IMR-90 (cell line): ENCODE measurements around the gene STK17B. TPM values are rescaled to one million over a fixed set of nuclear protein-coding genes. Genes with fewer than 3 reads are reported as not detected.

Experiments
- ATAC-seq: fragments of 200-7000 bp; cut with Tn5 transposase; 2 replicates; pipeline ENCODE4 v1.9.1; 2020; ENCODE audit warnings: low read depth, mild to moderate bottlenecking, moderate library complexity
- BruUV-seq: library from RNA; stranded (reverse); fragments of 400-500 nt; replicated peaks from 2 replicates; lab custom pipeline; 2021; lab: Mats Ljungman, UMichigan
- CTCF ChIA-PET: fragments of 300-600 bp; formaldehyde crosslinking; extraction: SDS; loops from one replicate; lab custom pipeline; 2021; ENCODE audit warnings: antibody characterized with exemption; lab: Yijun Ruan, JAX
- POLR2A ChIA-PET: fragments of 300-600 bp; sonication (Branson Sonifier 250); formaldehyde crosslinking; loops from one replicate; lab custom pipeline; 2022; ENCODE audit warnings: antibody characterized with exemption; ENCODE audit not compliant: unreplicated experiment; lab: Charles Lee
- DNase-seq: peaks from one replicate; pipeline ENCODE4 v3.0.0; 2013
- H2AFZ ChIP-seq: replicated peaks from 2 replicates; pipeline ENCODE3; 2013; ENCODE audit warnings: low read length, mild to moderate bottlenecking; ENCODE audit not compliant: poor library complexity
- H2AK5ac ChIP-seq: 2 replicates; pipeline ENCODE4 v1.6.1; 2013; ENCODE audit warnings: low read depth, low read length, inconsistent platforms
- H2AK9ac ChIP-seq: replicated peaks from 2 replicates; pipeline ENCODE3; 2013; ENCODE audit warnings: mild to moderate bottlenecking, low read depth, low read length, moderate library complexity; ENCODE audit not compliant: poor library complexity
- H2BK120ac ChIP-seq: 2 replicates; pipeline ENCODE4 v1.6.1; 2013; ENCODE audit warnings: low read depth, low read length, inconsistent platforms
- H2BK15ac ChIP-seq: 3 replicates; pipeline ENCODE4 v1.6.1; 2013; ENCODE audit warnings: low read depth, low read length, inconsistent platforms
- H2BK20ac ChIP-seq: 2 replicates; pipeline ENCODE4 v1.6.1; 2013; ENCODE audit warnings: low read depth, mild to moderate bottlenecking, inconsistent platforms, low read length, moderate library complexity
- H2BK5ac ChIP-seq: 2 replicates; pipeline ENCODE4 v1.6.1; 2013; ENCODE audit warnings: mild to moderate bottlenecking, low read depth, low read length, inconsistent platforms; ENCODE audit not compliant: poor library complexity, severe bottlenecking
- H3K14ac ChIP-seq: replicated peaks from 2 replicates; pipeline ENCODE4 v1.6.1; 2013; ENCODE audit warnings: low read depth, low read length, inconsistent platforms
- H3K18ac ChIP-seq: 2 replicates; pipeline ENCODE4 v1.6.1; 2013; ENCODE audit warnings: low read depth, low read length, control low read depth
- H3K23ac ChIP-seq: 2 replicates; pipeline ENCODE4 v1.6.1; 2013; ENCODE audit warnings: low read depth, low read length, inconsistent platforms
- H3K27ac ChIP-seq: 2 replicates; pipeline ENCODE4 v1.5.1; 2013; ENCODE audit warnings: mild to moderate bottlenecking, control low read depth, low read length; ENCODE audit not compliant: insufficient read depth
- H3K27me3 ChIP-seq: 2 replicates; pipeline ENCODE4 v1.6.1; 2013; ENCODE audit warnings: low read length; ENCODE audit not compliant: control insufficient read depth, insufficient read depth
- H3K36me3 ChIP-seq: 2 replicates; pipeline ENCODE4 v1.6.1; 2013; ENCODE audit warnings: low read length, mixed read lengths; ENCODE audit not compliant: control insufficient read depth, insufficient read depth
- H3K4ac ChIP-seq: 2 replicates; pipeline ENCODE4 v1.6.1; 2013; ENCODE audit warnings: low read depth, low read length, inconsistent platforms
- H3K4me1 ChIP-seq: 2 replicates; pipeline ENCODE4 v1.6.1; 2013; ENCODE audit warnings: low read length, mixed read lengths; ENCODE audit not compliant: control insufficient read depth, insufficient read depth
- H3K4me2 ChIP-seq: 2 replicates; pipeline ENCODE4 v1.6.1; 2013; ENCODE audit warnings: low read depth, mild to moderate bottlenecking, control low read depth, low read length, moderate library complexity
- H3K4me3 ChIP-seq: 2 replicates; pipeline ENCODE4 v1.5.1; 2013; ENCODE audit warnings: low read depth, mild to moderate bottlenecking, control low read depth, low read length, moderate library complexity; ENCODE audit not compliant: insufficient read depth
- H3K56ac ChIP-seq: 2 replicates; pipeline ENCODE4 v1.6.1; 2013; ENCODE audit warnings: low read length, inconsistent platforms; ENCODE audit not compliant: insufficient read depth; ENCODE audit errors: extremely low read depth
- H3K79me1 ChIP-seq, 2 experiments: 2 replicates each; pipeline ENCODE4 v1.6.1; 2013; ENCODE audit warnings: low read length in 2 of 2, inconsistent platforms in 1 of 2, low read depth in 1 of 2
- H3K9ac ChIP-seq: 2 replicates; pipeline ENCODE4 v1.6.1; 2013; ENCODE audit warnings: low read depth, low read length, control low read depth
- H3K9me1 ChIP-seq: 2 replicates; pipeline ENCODE4 v1.6.1; 2013; ENCODE audit warnings: low read length, inconsistent platforms; ENCODE audit not compliant: insufficient read depth
- H3K9me3 ChIP-seq: 2 replicates; pipeline ENCODE4 v1.6.1; 2013; ENCODE audit warnings: low read length; ENCODE audit not compliant: control insufficient read depth, insufficient read depth
- H4K20me1 ChIP-seq: 2 replicates; pipeline ENCODE4 v1.6.1; 2013; ENCODE audit warnings: low read length, inconsistent platforms; ENCODE audit not compliant: insufficient read depth
- H4K5ac ChIP-seq: 2 replicates; pipeline ENCODE4 v1.6.1; 2013; ENCODE audit warnings: mild to moderate bottlenecking, low read depth, low read length, control low read depth
- H4K8ac ChIP-seq, 2 experiments: 2 replicates each; pipeline ENCODE4 v1.6.1; 2013; ENCODE audit warnings: low read depth in 2 of 2, low read length in 2 of 2, control low read depth in 1 of 2, inconsistent platforms in 1 of 2
- H4K91ac ChIP-seq: 2 replicates; pipeline ENCODE4 v1.6.1; 2013; ENCODE audit warnings: low read depth, low read length, inconsistent platforms; ENCODE audit not compliant: insufficient read depth
- BHLHE40 ChIP-seq: fragments of 150-350 bp; IDR thresholded peaks from 2 replicates; pipeline ENCODE4 v1.6.1; 2016; ENCODE audit warnings: mild to moderate bottlenecking, low read depth, low read length
- CEBPB ChIP-seq: IDR thresholded peaks from 2 replicates; pipeline ENCODE4 v1.6.1; 2012; ENCODE audit warnings: low read depth, low read length, improper control_type of control experiment
- CHD1 ChIP-seq: IDR thresholded peaks from 2 replicates; pipeline ENCODE4 v1.6.1; 2012; ENCODE audit warnings: low read depth, low read length, improper control_type of control experiment
- CTCF ChIP-seq: conservative IDR thresholded peaks from 2 replicates; pipeline ENCODE4 v1.5.1; 2012; ENCODE audit warnings: mild to moderate bottlenecking, low read depth, low read length, improper control_type of control experiment
- ELK1 ChIP-seq: fragments of 150-350 bp; IDR thresholded peaks from 2 replicates; pipeline ENCODE4 v1.6.1; 2016; ENCODE audit warnings: low read depth, mild to moderate bottlenecking, low read length, moderate library complexity, borderline replicate concordance
- FOS ChIP-seq: fragments of 150-350 bp; IDR thresholded peaks from 2 replicates; pipeline ENCODE4 v1.6.1; 2016; ENCODE audit warnings: low read depth, low read length
- MAFK ChIP-seq: IDR thresholded peaks from 2 replicates; pipeline ENCODE4 v1.6.1; 2012; ENCODE audit warnings: low read depth, low read length, improper control_type of control experiment
- MAZ ChIP-seq: IDR thresholded peaks from 2 replicates; pipeline ENCODE4 v1.6.1; 2012; ENCODE audit warnings: low read depth, mild to moderate bottlenecking, low read length, improper control_type of control experiment, moderate library complexity, borderline replicate concordance
- MXI1 ChIP-seq: IDR thresholded peaks from 2 replicates; pipeline ENCODE4 v1.6.1; 2012; ENCODE audit warnings: low read depth, mild to moderate bottlenecking, low read length, moderate library complexity, borderline replicate concordance
- NFE2L2 ChIP-seq: fragments of 150-350 bp; IDR thresholded peaks from 2 replicates; pipeline ENCODE4 v1.6.1; 2016; ENCODE audit warnings: low read depth, mild to moderate bottlenecking, low read length
- POLR2A ChIP-seq: IDR thresholded peaks from 2 replicates; pipeline ENCODE4 v1.6.1; 2012; ENCODE audit warnings: mild to moderate bottlenecking, low read depth, low read length
- RAD21 ChIP-seq: IDR thresholded peaks from 2 replicates; pipeline ENCODE4 v1.6.1; 2012; ENCODE audit warnings: low read length, improper control_type of control experiment
- RCOR1 ChIP-seq: IDR thresholded peaks from 2 replicates; pipeline ENCODE4 v1.6.1; 2012; ENCODE audit warnings: mild to moderate bottlenecking, low read length, improper control_type of control experiment; ENCODE audit not compliant: insufficient replicate concordance
- RFX5 ChIP-seq: IDR thresholded peaks from 2 replicates; pipeline ENCODE4 v1.8.0; 2012; ENCODE audit warnings: low read depth, mild to moderate bottlenecking, low read length, moderate library complexity
- SMC3 ChIP-seq: fragments of 150-350 bp; IDR thresholded peaks from 2 replicates; pipeline ENCODE4 v1.6.1; 2016; ENCODE audit warnings: low read depth, mild to moderate bottlenecking, antibody characterized with exemption, low read length, moderate library complexity
- USF2 ChIP-seq: fragments of 150-350 bp; IDR thresholded peaks from 2 replicates; pipeline ENCODE4 v1.6.1; 2017; ENCODE audit warnings: mild to moderate bottlenecking, antibody characterized with exemption, low read length, low read depth
- WGBS, 2 experiments: methylation state at CpG; one replicate each; pipeline versions ENCODE4 v1.1.5 to v1.1.7; 2013; ENCODE audit warnings: missing lambda C conversion rate in 2 of 2; ENCODE audit not compliant: insufficient read length in 1 of 2; ENCODE audit errors: extremely low coverage in 2 of 2; 5-methylcytosine and 5-hydroxymethylcytosine counted together
- dilution Hi-C: fragments of 300-500 bp; cut with HindIII; formaldehyde crosslinking; loops from one replicate; pipeline ENCODE4 v1.14.3; 2018; ENCODE audit warnings: low sequenced_read_pairs; ENCODE audit not compliant: unreplicated experiment
- in situ Hi-C: fragments of 300-500 bp; cut with MboI; formaldehyde crosslinking; loops from 3 replicates; pipeline ENCODE4 v1.14.3; 2019; ENCODE audit warnings: low sequenced_read_pairs, inconsistent platforms, mixed read lengths
- intact Hi-C: fragments of 100-400 bp; cut with micrococcal nuclease; formaldehyde crosslinking; loops from 2 replicates; pipeline ENCODE4 v1.10.0; 2022
- polyA plus RNA-seq, 3 experiments: library from polyadenylated mRNA; depleted of rRNA; stranded (reverse); fragments of >200 nt; gene quantifications; 2 replicates each; pipeline ENCODE4 v1.2.3, GENCODE V29; 2012; ENCODE audit warnings: low replicate concordance in 1 of 3
- total RNA-seq: library from RNA; depleted of rRNA; stranded (reverse); fragments of >200 nt; gene quantifications from 2 replicates; pipeline ENCODE4 v1.2.3, GENCODE V29; 2012

The STK17B gene
- total and polyA plus RNA-seq, 2 of the 4 experiments (the other 2 are of a cell fraction), result 7.5 to 48.9 TPM

GRCh38 chr2:196183172-196183473, 11.7 kb upstream of the STK17B start:
- no peak for ATAC-seq
- BruUV-seq, result no TSS peak
- H4K8ac ChIP-seq, result no peak overlapping the region
- no peak overlapping the region for H2BK5ac ChIP-seq
- H3K9me3 ChIP-seq, result no peaks in the 10 kb centered on the region
- no peak overlapping the region for H4K91ac ChIP-seq
- no peak for DNase-seq
- ChIA-PET CTCF (interaction anchor here (1.3 kb wide), 1 partner anchor 13 kb away, joined by 3 read pairs; no protein-coding TSS in a partner anchor), POLR2A (no interaction called here)
- no peak overlapping the region for H3K9ac ChIP-seq
- no peaks in the 10 kb centered on the region for H3K36me3 ChIP-seq
- in situ Hi-C loops (no loop called here), dilution Hi-C loops (no loop called here), intact Hi-C loops (no loop called here)
- H3K14ac ChIP-seq, result no peak overlapping the region
- no CpG with 5 or more reads among the region's 3 CpGs for WGBS, 2 experiments
- no peak overlapping the region for H3K4me2 ChIP-seq
- H2AK5ac ChIP-seq, result no peak overlapping the region
- H3K56ac ChIP-seq, result no peak overlapping the region
- no peak overlapping the region for H3K27ac ChIP-seq
- H3K18ac ChIP-seq, result no peak overlapping the region
- no peaks in the 10 kb centered on the region for H3K9me1 ChIP-seq
- no peak overlapping the region for H2AK9ac ChIP-seq
- no peak overlapping the region for H2BK20ac ChIP-seq
- no peak overlapping the region for H2BK15ac ChIP-seq
- H3K4me1 ChIP-seq, result no peaks in the 10 kb centered on the region
- TF ChIP-seq CTCF, result no peak
- no peak for TF ChIP-seq RAD21
- TF ChIP-seq MXI1, result no peak
- no peak for TF ChIP-seq POLR2A
- TF ChIP-seq CEBPB, result no peak
- TF ChIP-seq MAZ, result no peak
- no peak for TF ChIP-seq RCOR1
- TF ChIP-seq CHD1, result no peak
- no peak for TF ChIP-seq BHLHE40
- no peak for TF ChIP-seq FOS
- no peak for TF ChIP-seq NFE2L2
- TF ChIP-seq ELK1, result no peak
- no peak for TF ChIP-seq MAFK
- TF ChIP-seq USF2, result no peak
- TF ChIP-seq SMC3, result no peak
- no peak for TF ChIP-seq RFX5
- H3K79me1 ChIP-seq, result no peaks in the 10 kb centered on the region
- H3K23ac ChIP-seq, result no peak overlapping the region
- no peaks in the 10 kb centered on the region for H4K20me1 ChIP-seq
- H2AFZ ChIP-seq, result no peak overlapping the region
- H3K27me3 ChIP-seq, result no peaks in the 10 kb centered on the region
- H3K4me3 ChIP-seq, result no peak overlapping the region
- no peak overlapping the region for H3K4ac ChIP-seq
- no peak overlapping the region for H4K5ac ChIP-seq
- no peak overlapping the region for H2BK120ac ChIP-seq
